ENCODE measurements around the gene GJB3.
"Not testable (repeated sequence)": the region's sequence is repeated elsewhere in the genome, so short reads cannot be mapped to it uniquely, and the experiment has no call there.

The GJB3 gene

GRCh38 chr1:34761176-34761761 lies 19.7 kb upstream of the GJB3 start:
- DNase-seq = no peak

DNA sequence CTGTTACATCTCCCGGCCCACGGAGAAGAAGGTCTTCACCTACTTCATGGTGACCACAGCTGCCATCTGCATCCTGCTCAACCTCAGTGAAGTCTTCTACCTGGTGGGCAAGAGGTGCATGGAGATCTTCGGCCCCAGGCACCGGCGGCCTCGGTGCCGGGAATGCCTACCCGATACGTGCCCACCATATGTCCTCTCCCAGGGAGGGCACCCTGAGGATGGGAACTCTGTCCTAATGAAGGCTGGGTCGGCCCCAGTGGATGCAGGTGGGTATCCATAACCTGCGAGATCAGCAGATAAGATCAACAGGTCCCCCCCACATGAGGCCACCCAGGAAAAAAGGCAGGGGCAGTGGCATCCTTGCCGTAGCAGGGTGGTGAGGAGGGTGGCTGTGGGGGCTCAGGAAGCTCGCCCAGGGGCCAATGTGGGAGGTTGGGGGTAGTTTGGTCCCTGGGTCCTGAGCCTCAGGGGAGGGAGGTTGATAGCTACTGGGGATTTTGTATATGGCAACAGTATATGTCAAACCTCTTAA lies 19.2 kb upstream of the GJB3 start:
- DNase-seq = no peak

DNA sequence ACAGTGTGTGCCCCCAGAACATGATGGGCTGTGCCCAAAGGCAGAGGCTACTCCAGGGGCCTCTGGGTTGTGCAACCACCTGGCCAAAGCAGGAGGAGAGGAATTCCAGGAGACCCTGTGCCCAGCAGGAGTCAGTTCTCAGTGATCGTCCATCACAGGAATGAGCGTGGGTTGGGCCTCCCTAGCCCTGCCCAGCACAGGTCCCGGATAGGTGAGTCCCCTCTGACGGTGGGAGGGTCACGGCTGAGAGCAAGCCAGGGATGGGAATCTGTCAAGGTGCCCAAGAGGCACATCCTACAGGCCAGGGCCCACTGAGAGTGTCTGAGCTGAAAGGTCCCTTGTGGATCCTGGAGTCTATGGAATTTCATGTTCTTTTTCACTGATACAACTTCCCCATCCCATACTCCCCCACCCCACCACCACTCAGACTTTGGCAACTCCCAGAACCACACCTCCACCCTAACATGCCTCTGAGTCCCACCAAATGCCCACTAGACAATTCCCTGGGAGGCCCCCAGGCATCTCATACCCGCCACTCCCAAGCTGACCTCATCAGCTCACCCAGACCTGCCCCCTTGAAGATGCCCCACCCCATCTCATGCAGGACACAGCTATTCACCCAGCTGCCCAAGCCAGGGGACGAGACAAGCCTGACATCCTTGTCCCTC lies 18.4 kb upstream of the GJB3 start:
- no peak for DNase-seq

DNA sequence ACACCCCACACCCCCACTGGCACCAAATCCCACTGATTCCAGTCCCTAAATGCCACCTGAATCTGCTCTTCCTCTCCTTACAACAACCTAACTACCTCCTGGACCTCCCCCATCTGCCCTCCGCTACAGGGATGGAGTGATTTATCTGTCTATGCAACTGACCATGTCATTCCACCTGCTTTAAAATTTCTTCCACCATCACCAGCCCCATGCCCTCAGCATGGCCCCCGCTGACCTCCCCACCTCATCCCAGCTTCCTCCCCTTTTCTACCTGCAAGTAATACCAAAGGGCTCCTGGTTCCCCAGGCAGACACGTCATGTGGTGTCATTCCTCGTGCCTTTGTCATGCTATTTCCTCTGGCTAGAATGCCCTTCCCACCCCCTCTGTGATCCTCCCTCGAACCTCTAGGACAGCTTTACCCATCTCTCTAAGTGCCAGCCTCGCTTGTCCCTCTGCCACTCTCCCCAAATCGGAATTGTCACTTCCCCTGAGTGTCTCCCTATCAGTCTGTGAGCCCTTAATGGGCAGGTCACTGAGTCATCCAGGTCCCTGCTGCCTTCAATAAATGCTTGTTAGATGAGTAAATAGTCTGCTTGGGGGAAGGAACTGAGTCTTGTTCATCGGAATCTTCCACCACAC lies 17.8 kb upstream of the GJB3 start:
- no peak for DNase-seq

DNA sequence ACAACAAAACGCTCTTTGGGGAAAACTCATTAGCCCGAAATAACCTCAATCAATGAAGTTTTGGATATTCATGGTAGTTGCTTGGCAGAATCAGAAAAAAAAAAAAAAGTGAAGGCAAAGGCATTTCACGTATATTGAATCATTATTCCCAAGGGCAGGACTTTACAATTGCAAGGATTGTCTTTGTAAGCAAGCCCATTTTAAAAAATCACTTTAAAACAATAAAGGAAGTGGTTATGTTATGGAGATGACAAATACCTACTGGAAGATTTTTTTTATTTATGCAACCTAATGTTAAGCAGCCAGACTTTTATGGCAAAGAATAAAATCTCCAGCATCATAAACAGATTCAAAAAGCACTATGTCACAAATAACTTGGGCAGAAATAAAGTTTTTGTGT lies 12.2 kb upstream of the GJB3 start:
- DNase-seq = no peak

GRCh38 chr1:34770891-34771504 lies 10.0 kb upstream of the GJB3 start:
- no peak for DNase-seq

GRCh38 chr1:34771573-34772371 lies 9.2 kb upstream of the GJB3 start:
- no peak for DNase-seq

GRCh38 chr1:34773114-34773513 lies 7.9 kb upstream of the GJB3 start:
- DNase-seq = not testable (repeated sequence)

GRCh38 chr1:34774957-34775356 lies 6.1 kb upstream of the GJB3 start:
- DNase-seq = no peak

GRCh38 chr1:34776911-34777310 lies 4.1 kb upstream of the GJB3 start:
- DNase-seq = no peak

DNA sequence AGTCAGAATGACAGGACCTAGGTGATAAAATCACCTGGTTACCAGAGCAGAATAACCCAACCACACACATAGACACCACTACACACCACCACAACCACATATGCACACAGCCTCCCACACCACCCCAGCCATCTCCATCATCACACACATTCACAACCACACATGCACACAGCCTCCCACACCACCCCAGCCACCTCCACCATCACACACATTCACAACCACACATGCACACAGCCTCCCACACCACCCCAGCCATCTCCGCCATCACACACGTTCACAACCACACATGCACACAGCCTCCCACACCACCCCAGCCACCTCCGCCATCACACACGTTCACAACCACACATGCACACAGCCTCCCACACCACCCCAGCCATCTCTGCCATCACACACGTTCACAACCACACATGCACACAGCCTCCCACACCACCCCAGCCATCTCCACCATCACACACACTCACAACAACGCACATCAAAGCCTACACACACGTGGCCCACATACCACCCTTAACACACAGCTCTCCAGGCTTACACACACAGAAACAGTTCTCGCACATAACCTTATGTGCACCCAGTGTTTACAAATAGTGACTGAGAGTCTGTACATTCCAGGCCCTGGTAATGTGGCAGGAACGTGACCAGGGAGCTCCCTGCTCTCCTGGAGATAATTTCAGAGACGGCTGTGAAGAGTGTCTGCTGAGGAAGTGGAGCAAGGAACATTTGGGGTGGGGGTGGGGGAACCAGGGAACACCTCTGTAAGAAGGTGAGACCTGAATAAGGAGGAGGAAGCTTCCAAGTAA lies 3.3 kb upstream of the GJB3 start:
- no peak for DNase-seq

DNA sequence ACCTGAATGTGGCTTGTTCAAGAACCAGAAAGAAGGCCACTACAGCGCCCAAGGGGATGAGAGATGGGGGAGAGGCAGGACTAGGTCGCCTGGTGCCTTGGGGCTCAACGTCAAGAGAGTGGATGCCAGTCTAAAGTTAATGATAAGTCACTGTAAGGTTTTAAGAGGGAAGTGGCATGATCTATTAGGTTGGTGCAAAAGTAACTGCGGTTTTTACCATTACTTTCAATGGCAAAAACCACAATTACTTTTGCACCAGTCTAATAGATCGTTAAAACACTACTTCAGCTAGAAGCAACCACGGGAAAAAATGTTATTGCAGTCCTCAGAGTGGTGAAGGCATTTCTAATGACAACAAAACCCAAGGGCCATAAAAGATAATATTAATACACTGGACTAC lies 2.6 kb upstream of the GJB3 start:
- no peak for DNase-seq

DNA sequence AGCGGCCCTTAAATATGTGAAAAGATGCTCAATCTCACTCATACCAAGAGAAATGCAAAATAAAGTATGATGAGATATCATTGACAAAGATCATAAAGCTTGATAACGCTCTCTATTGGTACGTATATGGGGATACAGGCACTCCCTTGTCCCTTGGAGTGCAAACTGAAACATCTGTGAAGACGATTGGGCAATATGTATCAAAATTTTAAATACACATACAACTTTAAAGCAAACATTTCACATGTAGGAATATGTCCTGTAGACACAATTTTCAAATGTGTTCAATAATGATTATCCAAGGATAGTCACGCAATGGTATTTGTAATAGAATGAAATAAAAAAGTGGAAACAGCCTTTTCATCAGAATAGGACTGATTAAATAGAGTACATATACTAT lies 2.0 kb upstream of the GJB3 start:
- no peak for DNase-seq

GRCh38 chr1:34779526-34779925 lies 1.5 kb upstream of the GJB3 start:
- no peak for DNase-seq

- no peak for DNase-seq
These were observed 1.1 kb upstream of the GJB3 start for GRCh38 chr1:34779962-34780361.

GRCh38 chr1:34780528-34780927 lies 486 bp upstream of the GJB3 start:
- no peak for DNase-seq

GRCh38 chr1:34781844-34782391 lies 904 bp downstream of the GJB3 start:
- DNase-seq = no peak

DNA sequence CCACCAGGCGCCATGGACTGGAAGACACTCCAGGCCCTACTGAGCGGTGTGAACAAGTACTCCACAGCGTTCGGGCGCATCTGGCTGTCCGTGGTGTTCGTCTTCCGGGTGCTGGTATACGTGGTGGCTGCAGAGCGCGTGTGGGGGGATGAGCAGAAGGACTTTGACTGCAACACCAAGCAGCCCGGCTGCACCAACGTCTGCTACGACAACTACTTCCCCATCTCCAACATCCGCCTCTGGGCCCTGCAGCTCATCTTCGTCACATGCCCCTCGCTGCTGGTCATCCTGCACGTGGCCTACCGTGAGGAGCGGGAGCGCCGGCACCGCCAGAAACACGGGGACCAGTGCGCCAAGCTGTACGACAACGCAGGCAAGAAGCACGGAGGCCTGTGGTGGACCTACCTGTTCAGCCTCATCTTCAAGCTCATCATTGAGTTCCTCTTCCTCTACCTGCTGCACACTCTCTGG lies 3.8 kb downstream of the GJB3 start:
- DNase-seq = no peak

DNA sequence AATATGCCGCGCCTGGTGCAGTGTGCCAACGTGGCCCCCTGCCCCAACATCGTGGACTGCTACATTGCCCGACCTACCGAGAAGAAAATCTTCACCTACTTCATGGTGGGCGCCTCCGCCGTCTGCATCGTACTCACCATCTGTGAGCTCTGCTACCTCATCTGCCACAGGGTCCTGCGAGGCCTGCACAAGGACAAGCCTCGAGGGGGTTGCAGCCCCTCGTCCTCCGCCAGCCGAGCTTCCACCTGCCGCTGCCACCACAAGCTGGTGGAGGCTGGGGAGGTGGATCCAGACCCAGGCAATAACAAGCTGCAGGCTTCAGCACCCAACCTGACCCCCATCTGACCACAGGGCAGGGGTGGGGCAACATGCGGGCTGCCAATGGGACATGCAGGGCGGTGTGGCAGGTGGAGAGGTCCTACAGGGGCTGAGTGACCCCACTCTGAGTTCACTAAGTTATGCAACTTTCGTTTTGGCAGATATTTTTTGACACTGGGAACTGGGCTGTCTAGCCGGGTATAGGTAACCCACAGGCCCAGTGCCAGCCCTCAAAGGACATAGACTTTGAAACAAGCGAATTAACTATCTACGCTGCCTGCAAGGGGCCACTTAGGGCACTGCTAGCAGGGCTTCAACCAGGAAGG lies 4.3 kb downstream of the GJB3 start:
- no peak for DNase-seq

DNA sequence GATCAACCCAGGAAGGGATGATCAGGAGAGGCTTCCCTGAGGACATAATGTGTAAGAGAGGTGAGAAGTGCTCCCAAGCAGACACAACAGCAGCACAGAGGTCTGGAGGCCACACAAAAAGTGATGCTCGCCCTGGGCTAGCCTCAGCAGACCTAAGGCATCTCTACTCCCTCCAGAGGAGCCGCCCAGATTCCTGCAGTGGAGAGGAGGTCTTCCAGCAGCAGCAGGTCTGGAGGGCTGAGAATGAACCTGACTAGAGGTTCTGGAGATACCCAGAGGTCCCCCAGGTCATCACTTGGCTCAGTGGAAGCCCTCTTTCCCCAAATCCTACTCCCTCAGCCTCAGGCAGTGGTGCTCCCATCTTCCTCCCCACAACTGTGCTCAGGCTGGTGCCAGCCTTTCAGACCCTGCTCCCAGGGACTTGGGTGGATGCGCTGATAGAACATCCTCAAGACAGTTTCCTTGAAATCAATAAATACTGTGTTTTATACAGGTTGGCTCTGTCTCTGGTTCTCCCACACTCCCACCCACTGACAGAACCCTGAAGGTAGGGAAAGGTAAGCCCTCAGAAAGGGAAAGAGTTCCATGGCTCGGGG lies 5.0 kb downstream of the GJB3 start:
- no peak for DNase-seq
